Hepatocyte (in vitro differentiated cells): Measurements from ENCODE around the gene MSI1. TPM values are rescaled to one million over a fixed set of nuclear protein-coding genes. Genes with fewer than 3 reads are reported as not detected.

Source experiments
- DNase-seq: peaks from one replicate; pipeline ENCODE4 v3.0.0-alpha.2; 2016; ENCODE audit warnings: low spot score
- H2AFZ ChIP-seq: fragments of 200-600 bp; sonication (generic); 2 replicates; pipeline ENCODE4 v1.6.0; 2016; ENCODE audit warnings: antibody characterized with exemption, mild to moderate bottlenecking
- H3K27ac ChIP-seq: fragments of 200-600 bp; sonication (generic); 2 replicates; pipeline ENCODE4 v1.5.1; 2016; ENCODE audit warnings: mild to moderate bottlenecking
- H3K27me3 ChIP-seq: fragments of 200-600 bp; sonication (generic); 2 replicates; pipeline ENCODE4 v1.6.1; 2016
- H3K36me3 ChIP-seq: fragments of 200-600 bp; sonication (generic); replicated peaks from 2 replicates; pipeline ENCODE4 v1.5.1; 2016; ENCODE audit warnings: low read depth; ENCODE audit not compliant: insufficient read depth
- H3K4me1 ChIP-seq: fragments of 200-600 bp; sonication (generic); 2 replicates; pipeline ENCODE4 v1.5.1; 2016; ENCODE audit warnings: mild to moderate bottlenecking, moderate library complexity; ENCODE audit not compliant: insufficient read depth
- H3K4me2 ChIP-seq: fragments of 200-600 bp; sonication (generic); 2 replicates; pipeline ENCODE4 v1.6.0; 2016
- H3K4me3 ChIP-seq: fragments of 200-600 bp; sonication (generic); 2 replicates; pipeline ENCODE4 v1.5.1; 2016; ENCODE audit warnings: mild to moderate bottlenecking
- H3K79me2 ChIP-seq: fragments of 200-600 bp; sonication (generic); 2 replicates; pipeline ENCODE4 v1.6.0; 2017; ENCODE audit warnings: mild to moderate bottlenecking
- H3K9me2 ChIP-seq: fragments of 200-600 bp; sonication (generic); replicated peaks from 2 replicates; pipeline ENCODE4 v1.6.0; 2017; ENCODE audit warnings: mild to moderate bottlenecking; ENCODE audit not compliant: insufficient read depth
- H3K9me3 ChIP-seq: fragments of 200-600 bp; sonication (generic); 2 replicates; pipeline ENCODE4 v1.5.1; 2016; ENCODE audit warnings: low read depth, mild to moderate bottlenecking
- H4K20me1 ChIP-seq: fragments of 200-600 bp; sonication (generic); 2 replicates; pipeline ENCODE4 v1.6.0; 2016; ENCODE audit warnings: mild to moderate bottlenecking; ENCODE audit not compliant: insufficient read depth, poor library complexity, severe bottlenecking
- CTCF ChIP-seq: fragments of 200-600 bp; sonication (generic); IDR thresholded peaks from 2 replicates; pipeline ENCODE4 v1.5.1; 2016; ENCODE audit warnings: antibody characterized with exemption, mild to moderate bottlenecking; ENCODE audit not compliant: poor library complexity
- EZH2 ChIP-seq: fragments of 200-600 bp; sonication (generic); IDR thresholded peaks from 2 replicates; pipeline ENCODE4 v1.6.1; 2016; ENCODE audit warnings: antibody characterized with exemption, mild to moderate bottlenecking, borderline replicate concordance
- EZH2phosphoT487 ChIP-seq: fragments of 200-600 bp; sonication (generic); IDR thresholded peaks from one replicate; pipeline ENCODE4 v1.6.1; 2018; ENCODE audit warnings: antibody characterized with exemption, mild to moderate bottlenecking, low read depth, moderate library complexity; ENCODE audit not compliant: unreplicated experiment, severe bottlenecking
- WGBS: methylation state at CpG from one replicate; pipeline ENCODE4 v1.1.6; 2016; ENCODE audit warnings: low lambda C conversion rate; ENCODE audit errors: missing lambda C conversion rate; 5-methylcytosine and 5-hydroxymethylcytosine counted together
- polyA plus RNA-seq: library from polyadenylated mRNA; unstranded; fragments of >200 nt; fragmentation: Nextera tagmentation; extraction: Ambion mirVana; gene quantifications from 2 replicates; pipeline ENCODE4 v1.2.1, GENCODE V29; 2016
- total RNA-seq: library from RNA; depleted of rRNA; stranded (reverse); fragments of >200 nt; gene quantifications from 2 replicates; pipeline ENCODE4 v1.2.3, GENCODE V29; 2014

Gene MSI1
- total and polyA plus RNA-seq, 2 experiments from 2014 or later = 2.2 to 5.6 TPM

- Histone ChIP-seq H4K20me1 (no peaks in the 10 kb centered on the region), H3K27me3 (no peaks in the 10 kb centered on the region), H3K4me1 (no peaks in the 10 kb centered on the region), H3K4me3 (no peak overlapping the region), H3K79me2 (no peaks in the 10 kb centered on the region), H3K27ac (no peak overlapping the region), H3K36me3 (no peaks in the 10 kb centered on the region), H3K4me2 (no peak overlapping the region), H3K9me2 (no peaks in the 10 kb centered on the region), H3K9me3 (no peaks in the 10 kb centered on the region), H2AFZ (no peak overlapping the region)
- TF ChIP-seq EZH2phosphoT487 (no peak), EZH2 (no peak), CTCF (no peak)
- WGBS = 94% methylated on average over 3 of the region's 3 CpGs
- no peak for DNase-seq
Observed at GRCh38 chr12:120406553-120406952, 37.6 kb upstream of the MSI1 start.

GRCh38 chr12:120406069-120406468, 37.1 kb upstream of the MSI1 start:
- Histone ChIP-seq H3K4me3 (no peak overlapping the region), H4K20me1 (no peaks in the 10 kb centered on the region), H3K4me2 (no peak overlapping the region), H3K27me3 (no peaks in the 10 kb centered on the region), H3K9me2 (no peaks in the 10 kb centered on the region), H3K4me1 (no peaks in the 10 kb centered on the region), H3K27ac (no peak overlapping the region), H3K9me3 (no peaks in the 10 kb centered on the region), H3K36me3 (no peaks in the 10 kb centered on the region), H2AFZ (no peak overlapping the region), H3K79me2 (no peaks in the 10 kb centered on the region)
- TF ChIP-seq EZH2phosphoT487 (no peak), EZH2 (no peak), CTCF (no peak)
- no peak for DNase-seq
- whole genome bisulfite sequencing = 88% methylated on average over 3 of the region's 3 CpGs

GRCh38 chr12:120404271-120404670, 35.3 kb upstream of the MSI1 start:
- DNase-seq = no peak
- TF ChIP-seq EZH2 (no peak), EZH2phosphoT487 (no peak), CTCF (no peak)
- Histone ChIP-seq H3K9me2 (no peaks in the 10 kb centered on the region), H3K27ac (no peak overlapping the region), H2AFZ (no peak overlapping the region), H3K4me3 (no peak overlapping the region), H3K4me1 (no peaks in the 10 kb centered on the region), H4K20me1 (no peaks in the 10 kb centered on the region), H3K79me2 (no peaks in the 10 kb centered on the region), H3K9me3 (no peaks in the 10 kb centered on the region), H3K27me3 (no peaks in the 10 kb centered on the region), H3K36me3 (no peaks in the 10 kb centered on the region), H3K4me2 (no peak overlapping the region)
- WGBS = 94% methylated on average over 1 of the region's 1 CpG

GRCh38 chr12:120403869-120404268, 34.9 kb upstream of the MSI1 start:
- WGBS = 68% methylated on average over 3 of the region's 3 CpGs
- Histone ChIP-seq H2AFZ (no peak overlapping the region), H3K4me1 (no peaks in the 10 kb centered on the region), H3K4me3 (no peak overlapping the region), H3K27ac (no peak overlapping the region), H3K4me2 (no peak overlapping the region), H3K36me3 (no peaks in the 10 kb centered on the region), H3K9me2 (no peaks in the 10 kb centered on the region), H3K79me2 (no peaks in the 10 kb centered on the region), H4K20me1 (no peaks in the 10 kb centered on the region), H3K9me3 (no peaks in the 10 kb centered on the region), H3K27me3 (no peaks in the 10 kb centered on the region)
- DNase-seq = no peak
- TF ChIP-seq EZH2 = no peak
- TF ChIP-seq CTCF = no peak
- TF ChIP-seq EZH2phosphoT487 = no peak
